OCI-LY7 (cell line): ENCODE results near the gene C2CD4C. TPM values are rescaled to one million over a fixed set of nuclear protein-coding genes. Genes with fewer than 3 reads are reported as not detected.

ENCODE experiments used
- BruUV-seq: library from RNA; stranded (reverse); fragments of 400-500 nt; replicated peaks from 2 replicates; lab custom pipeline; 2021; lab: Mats Ljungman, UMichigan
- CTCF ChIA-PET: fragments of 300-600 bp; sonication (Branson Sonifier 250); formaldehyde crosslinking; loops from one replicate; lab custom pipeline; 2022; ENCODE audit warnings: antibody characterized with exemption; ENCODE audit not compliant: unreplicated experiment; lab: Charles Lee
- POLR2A ChIA-PET: fragments of 300-600 bp; sonication (Branson Sonifier 250); formaldehyde crosslinking; loops from one replicate; lab custom pipeline; 2022; ENCODE audit warnings: antibody characterized with exemption; lab: Charles Lee
- DNase-seq: peaks from one replicate; pipeline ENCODE4 v3.0.0-alpha.2; 2015; ENCODE audit warnings: low spot score
- H2AFZ ChIP-seq: fragments of 200-600 bp; sonication (generic), shearing (Covaris generic); 2 replicates; pipeline ENCODE4 v1.6.1; 2014; ENCODE audit warnings: mild to moderate bottlenecking, antibody characterized with exemption, low read length, moderate library complexity
- H3K27ac ChIP-seq: fragments of 200-600 bp; sonication (generic); 2 replicates; pipeline ENCODE4 v1.5.1; 2014; ENCODE audit warnings: mixed run types, low read depth, mild to moderate bottlenecking, moderate library complexity, low read length, inconsistent platforms; ENCODE audit not compliant: poor library complexity, severe bottlenecking
- H3K36me3 ChIP-seq: fragments of 200-600 bp; sonication (generic); 2 replicates; pipeline ENCODE4 v1.6.1; 2014; ENCODE audit warnings: mild to moderate bottlenecking, antibody characterized with exemption, low read length, moderate library complexity, mixed read lengths; ENCODE audit not compliant: insufficient read depth
- H3K4me1 ChIP-seq: fragments of 200-600 bp; sonication (generic); 2 replicates; pipeline ENCODE4 v1.5.1; 2014; ENCODE audit warnings: mild to moderate bottlenecking, low read length; ENCODE audit not compliant: insufficient read depth, poor library complexity, severe bottlenecking
- H3K4me2 ChIP-seq: fragments of 200-600 bp; sonication (generic); 2 replicates; pipeline ENCODE4 v1.6.1; 2014; ENCODE audit warnings: mild to moderate bottlenecking, low read length
- H3K4me3 ChIP-seq: fragments of 200-600 bp; sonication (generic); 2 replicates; pipeline ENCODE4 v1.5.1; 2014; ENCODE audit warnings: mild to moderate bottlenecking, low read depth, low read length; ENCODE audit not compliant: poor library complexity, severe bottlenecking
- H3K79me2 ChIP-seq: fragments of 200-600 bp; sonication (generic); 2 replicates; pipeline ENCODE4 v1.6.1; 2016; ENCODE audit warnings: low read depth, mild to moderate bottlenecking, low read length, moderate library complexity, mixed read lengths; ENCODE audit not compliant: insufficient read depth
- H3K9me2 ChIP-seq: fragments of 200-600 bp; sonication (generic); 2 replicates; pipeline ENCODE4 v1.6.1; 2016; ENCODE audit warnings: mild to moderate bottlenecking, low read length, mixed read lengths; ENCODE audit not compliant: insufficient read depth
- H3K9me3 ChIP-seq: fragments of 200-600 bp; sonication (generic); 2 replicates; pipeline ENCODE4 v1.6.1; 2014; ENCODE audit warnings: mild to moderate bottlenecking, mixed run types, low read length, mixed read lengths
- H4K20me1 ChIP-seq: fragments of 200-600 bp; sonication (generic); 2 replicates; pipeline ENCODE4 v1.6.1; 2014; ENCODE audit warnings: mild to moderate bottlenecking, antibody characterized with exemption, low read length, moderate library complexity, mixed read lengths; ENCODE audit not compliant: insufficient read depth
- EZH2phosphoT487 ChIP-seq: fragments of 200-600 bp; sonication (generic); IDR thresholded peaks from 2 replicates; pipeline ENCODE4 v1.6.1; 2018; ENCODE audit warnings: low read depth, borderline replicate concordance, mild to moderate bottlenecking, mixed run types, antibody characterized with exemption, low read length, moderate library complexity, mixed read lengths
- intact Hi-C: fragments of 100-400 bp; cut with micrococcal nuclease; formaldehyde crosslinking; loops from one replicate; pipeline ENCODE4 v1.10.0; 2022; ENCODE audit not compliant: unreplicated experiment
- total RNA-seq, 2 experiments: library from RNA; depleted of rRNA in 1 of 2; stranded (reverse); fragments of >200 nt in 1 of 2; shearing (Covaris generic) in 1 of 2; gene quantifications; 2 replicates each; pipeline ENCODE4 v1.2.3, GENCODE V29; 2014 to 2022
- TF ChIP-seq, protein P1 (sequence below): fragments of 200-600 bp; sonication (generic); conservative IDR thresholded peaks from 2 replicates; pipeline ENCODE4 v1.5.1; 2014; ENCODE audit warnings: mild to moderate bottlenecking, antibody characterized with exemption, low read length, moderate library complexity, mixed read lengths

C2CD4C gene
- total RNA-seq, 2 experiments from 2014 or later: 0.16 to 0.59 TPM

DNA sequence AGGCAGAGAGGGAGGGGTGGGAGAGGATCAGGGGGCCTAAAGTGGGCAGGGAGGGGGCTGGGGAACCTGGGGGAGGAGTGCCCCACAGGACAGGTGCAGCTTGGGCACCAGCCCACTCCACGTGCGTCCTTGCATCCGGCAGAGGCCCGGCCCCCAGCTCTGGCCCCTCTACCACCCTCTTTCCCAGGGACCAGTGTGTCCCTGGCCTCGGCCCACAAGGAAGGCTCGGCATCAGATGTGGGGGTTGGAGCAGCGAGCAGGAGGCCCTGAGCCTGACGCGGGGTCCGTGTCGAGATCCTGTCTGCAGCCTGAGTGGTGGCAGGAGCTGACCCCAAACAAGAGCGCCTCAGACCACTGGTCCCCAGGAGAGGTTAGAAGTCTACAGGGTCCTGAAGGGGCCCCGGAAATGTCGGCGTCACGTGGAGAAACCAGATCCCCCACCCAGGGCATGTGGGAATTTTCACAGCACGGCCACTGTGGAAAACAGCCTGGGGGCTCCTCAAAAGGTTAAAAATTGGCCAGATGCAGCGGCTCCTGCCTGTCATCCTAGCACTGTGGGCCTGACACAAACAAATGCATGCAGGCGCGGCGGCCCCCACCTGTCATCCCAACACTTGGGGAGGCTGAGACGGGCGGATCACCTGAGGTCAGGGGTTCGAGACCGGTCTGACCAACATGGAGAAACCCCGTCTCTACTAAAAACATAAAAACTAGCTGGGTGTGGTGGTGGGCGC, 30.4 kb upstream of the C2CD4C start:
- no peak overlapping the region for H3K27ac ChIP-seq
- CTCF ChIA-PET: no interaction called here
- no peak for TF ChIP-seq EZH2phosphoT487
- TF ChIP-seq, protein P1, sequence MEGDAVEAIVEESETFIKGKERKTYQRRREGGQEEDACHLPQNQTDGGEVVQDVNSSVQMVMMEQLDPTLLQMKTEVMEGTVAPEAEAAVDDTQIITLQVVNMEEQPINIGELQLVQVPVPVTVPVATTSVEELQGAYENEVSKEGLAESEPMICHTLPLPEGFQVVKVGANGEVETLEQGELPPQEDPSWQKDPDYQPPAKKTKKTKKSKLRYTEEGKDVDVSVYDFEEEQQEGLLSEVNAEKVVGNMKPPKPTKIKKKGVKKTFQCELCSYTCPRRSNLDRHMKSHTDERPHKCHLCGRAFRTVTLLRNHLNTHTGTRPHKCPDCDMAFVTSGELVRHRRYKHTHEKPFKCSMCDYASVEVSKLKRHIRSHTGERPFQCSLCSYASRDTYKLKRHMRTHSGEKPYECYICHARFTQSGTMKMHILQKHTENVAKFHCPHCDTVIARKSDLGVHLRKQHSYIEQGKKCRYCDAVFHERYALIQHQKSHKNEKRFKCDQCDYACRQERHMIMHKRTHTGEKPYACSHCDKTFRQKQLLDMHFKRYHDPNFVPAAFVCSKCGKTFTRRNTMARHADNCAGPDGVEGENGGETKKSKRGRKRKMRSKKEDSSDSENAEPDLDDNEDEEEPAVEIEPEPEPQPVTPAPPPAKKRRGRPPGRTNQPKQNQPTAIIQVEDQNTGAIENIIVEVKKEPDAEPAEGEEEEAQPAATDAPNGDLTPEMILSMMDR: no peak
- H3K9me3 ChIP-seq: no peaks in the 10 kb centered on the region
- no peaks in the 10 kb centered on the region for H3K36me3 ChIP-seq
- H2AFZ ChIP-seq: no peak overlapping the region
- POLR2A ChIA-PET: no interaction called here
- BruUV-seq: no TSS peak
- H4K20me1 ChIP-seq: no peaks in the 10 kb centered on the region
- no peaks in the 10 kb centered on the region for H3K79me2 ChIP-seq
- no peak overlapping the region for H3K4me3 ChIP-seq
- DNase-seq: no peak
- intact Hi-C loops: no loop called here
- no peaks in the 10 kb centered on the region for H3K4me1 ChIP-seq
- no peaks in the 10 kb centered on the region for H3K9me2 ChIP-seq
- H3K4me2 ChIP-seq: no peak overlapping the region

DNA sequence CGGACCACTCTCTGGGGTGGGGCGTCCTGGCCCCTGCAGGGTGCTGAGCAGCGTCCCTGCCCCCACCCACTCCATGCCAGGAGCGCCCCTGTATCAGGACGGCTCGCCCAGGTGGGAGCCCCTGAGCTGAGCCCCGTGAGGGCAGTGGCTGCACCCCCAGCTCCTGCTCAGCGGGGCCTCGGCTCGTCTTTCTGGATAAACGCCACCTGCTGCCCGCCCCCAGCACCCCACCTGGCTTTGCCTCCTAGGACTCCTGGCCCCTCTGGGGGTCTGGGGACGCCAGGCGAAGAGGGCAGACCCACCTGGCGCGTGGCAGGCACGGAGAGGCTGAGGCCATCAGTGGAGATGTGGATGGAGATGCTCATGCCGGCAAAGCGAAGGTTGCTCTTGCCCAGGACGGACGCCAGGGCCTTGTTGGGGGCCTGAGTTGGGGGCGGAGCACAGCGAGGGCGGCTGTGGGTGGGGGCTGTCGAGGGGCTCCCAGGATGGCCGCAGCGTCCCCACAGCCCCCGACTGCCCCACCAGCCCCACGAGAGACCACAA, 29.5 kb upstream of the C2CD4C start:
- no peak overlapping the region for H2AFZ ChIP-seq
- no peak for DNase-seq
- no peaks in the 10 kb centered on the region for H3K36me3 ChIP-seq
- H3K27ac ChIP-seq: no peak overlapping the region
- H3K9me2 ChIP-seq: no peaks in the 10 kb centered on the region
- no peak overlapping the region for H3K4me3 ChIP-seq
- CTCF ChIA-PET: no interaction called here
- intact Hi-C loops: no loop called here
- TF ChIP-seq EZH2phosphoT487: no peak
- TF ChIP-seq, protein P1: no peak
- H3K4me2 ChIP-seq: no peak overlapping the region
- no peaks in the 10 kb centered on the region for H3K4me1 ChIP-seq
- BruUV-seq: no TSS peak
- POLR2A ChIA-PET: no interaction called here
- no peaks in the 10 kb centered on the region for H4K20me1 ChIP-seq
- H3K79me2 ChIP-seq: no peaks in the 10 kb centered on the region
- no peaks in the 10 kb centered on the region for H3K9me3 ChIP-seq

GRCh38 chr19:437041-437440, 28.1 kb upstream of the C2CD4C start:
- ChIA-PET CTCF (no interaction called here), POLR2A (no interaction called here)
- no peaks in the 10 kb centered on the region for H3K9me2 ChIP-seq
- no peak for TF ChIP-seq EZH2phosphoT487
- TF ChIP-seq, protein P1: no peak
- no peak overlapping the region for H3K4me3 ChIP-seq
- no TSS peak for BruUV-seq
- no peak overlapping the region for H2AFZ ChIP-seq
- H3K9me3 ChIP-seq: no peaks in the 10 kb centered on the region
- no peaks in the 10 kb centered on the region for H3K4me1 ChIP-seq
- H3K36me3 ChIP-seq: no peaks in the 10 kb centered on the region
- DNase-seq: no peak
- H3K27ac ChIP-seq: no peak overlapping the region
- H4K20me1 ChIP-seq: no peaks in the 10 kb centered on the region
- H3K79me2 ChIP-seq: no peaks in the 10 kb centered on the region
- intact Hi-C loops: no loop called here
- no peak overlapping the region for H3K4me2 ChIP-seq
